ENCODE results near the gene OPCML. TPM values are rescaled to one million over a fixed set of nuclear protein-coding genes. Genes with fewer than 3 reads are reported as not detected.

OPCML gene
- total RNA-seq, 1 donor from 2014 or later: not detected

DNA sequence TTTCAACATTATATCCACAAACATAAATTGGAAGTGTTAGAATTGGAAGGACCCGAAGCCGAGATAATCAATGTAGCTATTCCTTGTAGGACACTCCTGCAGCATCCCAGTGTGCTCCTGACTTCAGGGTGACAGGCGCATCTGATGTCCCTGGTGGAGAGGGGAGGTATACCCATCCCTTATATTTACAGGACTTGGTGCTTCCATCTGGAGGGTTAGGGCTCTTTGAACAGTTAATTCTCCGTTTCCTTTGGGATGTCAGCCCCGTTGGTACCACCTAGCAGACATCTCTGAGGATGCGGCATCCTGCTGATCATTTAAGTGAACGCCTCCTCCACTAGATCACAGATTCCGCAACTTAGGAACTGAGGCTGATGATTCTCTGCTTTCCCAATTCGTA, 451.3 kb downstream of the OPCML start:
- Histone ChIP-seq H3K4me1 (no peaks in the 10 kb centered on the region), H3K27ac (no peak overlapping the region), H3K27me3 (no peaks in the 10 kb centered on the region), H3K4me3 (no peak overlapping the region), H3K36me3 (no peaks in the 10 kb centered on the region), H3K9me3 (no peaks in the 10 kb centered on the region)
- TF ChIP-seq, protein P1, sequence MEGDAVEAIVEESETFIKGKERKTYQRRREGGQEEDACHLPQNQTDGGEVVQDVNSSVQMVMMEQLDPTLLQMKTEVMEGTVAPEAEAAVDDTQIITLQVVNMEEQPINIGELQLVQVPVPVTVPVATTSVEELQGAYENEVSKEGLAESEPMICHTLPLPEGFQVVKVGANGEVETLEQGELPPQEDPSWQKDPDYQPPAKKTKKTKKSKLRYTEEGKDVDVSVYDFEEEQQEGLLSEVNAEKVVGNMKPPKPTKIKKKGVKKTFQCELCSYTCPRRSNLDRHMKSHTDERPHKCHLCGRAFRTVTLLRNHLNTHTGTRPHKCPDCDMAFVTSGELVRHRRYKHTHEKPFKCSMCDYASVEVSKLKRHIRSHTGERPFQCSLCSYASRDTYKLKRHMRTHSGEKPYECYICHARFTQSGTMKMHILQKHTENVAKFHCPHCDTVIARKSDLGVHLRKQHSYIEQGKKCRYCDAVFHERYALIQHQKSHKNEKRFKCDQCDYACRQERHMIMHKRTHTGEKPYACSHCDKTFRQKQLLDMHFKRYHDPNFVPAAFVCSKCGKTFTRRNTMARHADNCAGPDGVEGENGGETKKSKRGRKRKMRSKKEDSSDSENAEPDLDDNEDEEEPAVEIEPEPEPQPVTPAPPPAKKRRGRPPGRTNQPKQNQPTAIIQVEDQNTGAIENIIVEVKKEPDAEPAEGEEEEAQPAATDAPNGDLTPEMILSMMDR (IDR thresholded peaks at IDR 0.05): no peak
- intact Hi-C loops (cut with DNase I): no loop called here
- no peak for DNase-seq (ENCODE audit: low spot score in 2 of 2)

DNA sequence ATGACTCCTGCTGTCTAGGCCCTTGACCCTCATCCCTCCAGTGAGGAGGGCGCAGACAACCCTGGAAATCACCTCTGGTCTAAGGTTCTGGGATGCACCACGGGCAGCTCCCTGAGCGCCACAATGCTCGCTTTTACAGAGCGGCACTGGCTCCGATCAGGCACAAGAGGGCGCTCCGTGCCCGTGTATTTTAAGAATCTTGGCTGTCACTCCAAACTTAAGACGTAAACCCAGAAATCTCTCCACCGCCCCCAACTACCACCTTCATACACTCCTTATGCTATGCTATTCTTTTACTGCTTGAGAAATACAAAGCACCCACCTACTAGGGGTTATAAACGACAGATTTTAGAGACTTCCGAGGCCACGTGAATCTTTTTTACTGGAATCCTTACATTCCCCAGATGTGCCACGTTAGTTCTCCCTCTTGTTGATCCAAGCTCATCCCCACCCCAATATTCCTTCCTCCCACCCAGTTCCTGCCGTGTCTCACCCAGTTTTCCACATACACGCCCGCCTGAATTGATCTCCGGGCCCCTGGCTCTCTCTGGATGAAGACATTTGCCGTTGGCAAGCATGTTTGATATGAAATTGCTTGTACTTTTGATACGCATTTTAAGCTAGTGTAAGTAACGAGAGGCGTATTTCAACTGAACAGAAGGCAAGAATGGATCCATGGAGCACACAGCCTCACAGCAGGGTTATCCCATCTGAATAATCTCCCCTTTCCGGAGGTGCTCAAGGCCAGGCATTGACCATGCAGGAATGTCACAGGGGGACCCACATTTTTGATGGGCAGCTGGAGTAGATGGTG, 453.5 kb downstream of the OPCML start:
- H3K36me3 ChIP-seq: no peaks in the 10 kb centered on the region
- no peaks in the 10 kb centered on the region for H3K27me3 ChIP-seq
- no peak overlapping the region for H3K4me3 ChIP-seq
- DNase-seq (ENCODE audit: low spot score in 2 of 2): no peak
- H3K27ac ChIP-seq: no peak overlapping the region
- H3K9me3 ChIP-seq: no peaks in the 10 kb centered on the region
- H3K4me1 ChIP-seq: no peaks in the 10 kb centered on the region
- TF ChIP-seq, protein P1 (IDR thresholded peaks at IDR 0.05): peak; percentile 20 to 66 (median 44)
- intact Hi-C loops (cut with DNase I): loop anchor here (5.0 kb wide), 1 partner anchor 759 kb away; no protein-coding TSS in a partner anchor

DNA sequence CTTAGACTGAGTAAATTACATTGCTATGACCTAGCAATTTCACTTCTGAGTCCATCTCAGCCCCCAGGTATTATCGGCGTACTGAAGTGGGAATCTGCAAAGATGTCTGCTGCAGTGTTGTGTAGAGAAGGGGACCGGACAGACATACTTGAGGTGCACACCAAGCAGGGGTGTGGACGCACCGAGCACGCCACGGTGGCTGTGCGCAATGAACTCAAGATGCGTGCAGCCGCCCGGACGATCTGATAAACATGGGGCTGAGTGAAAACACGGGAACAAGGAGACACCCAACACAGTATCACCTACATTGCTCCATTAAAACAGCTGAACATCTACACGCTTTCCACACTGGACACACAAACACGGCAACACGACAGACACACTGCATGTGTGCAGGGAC, 454.3 kb downstream of the OPCML start:
- DNase-seq (ENCODE audit: low spot score in 2 of 2): no peak
- Histone ChIP-seq H3K27me3 (no peaks in the 10 kb centered on the region), H3K9me3 (no peaks in the 10 kb centered on the region), H3K4me3 (no peak overlapping the region), H3K36me3 (no peaks in the 10 kb centered on the region), H3K4me1 (no peaks in the 10 kb centered on the region), H3K27ac (no peak overlapping the region)
- intact Hi-C loops (cut with DNase I): loop anchor here (5.0 kb wide), 1 partner anchor 759 kb away; no protein-coding TSS in a partner anchor
- TF ChIP-seq, protein P1 (IDR thresholded peaks at IDR 0.05): no peak

DNA sequence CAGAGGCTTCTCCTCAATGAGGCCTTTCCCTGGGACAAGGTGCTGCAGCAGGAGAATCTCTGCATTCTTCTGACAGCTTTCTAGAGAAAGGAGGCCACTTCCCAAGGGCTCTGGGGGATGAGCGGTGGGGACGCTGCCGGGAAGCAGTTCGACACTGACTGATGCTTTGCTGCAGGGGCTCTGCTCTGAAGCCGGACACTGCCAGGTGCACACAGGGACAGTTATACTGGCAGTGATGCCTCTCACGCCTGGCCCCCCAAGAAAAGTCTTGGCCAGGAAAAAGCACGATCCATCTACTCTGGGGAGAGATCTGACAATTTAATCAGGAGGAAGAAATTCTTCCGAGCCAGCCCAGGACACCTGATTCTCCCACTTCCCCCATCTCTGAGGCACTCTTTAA, 456.9 kb downstream of the OPCML start:
- no peaks in the 10 kb centered on the region for H3K27me3 ChIP-seq

DNA sequence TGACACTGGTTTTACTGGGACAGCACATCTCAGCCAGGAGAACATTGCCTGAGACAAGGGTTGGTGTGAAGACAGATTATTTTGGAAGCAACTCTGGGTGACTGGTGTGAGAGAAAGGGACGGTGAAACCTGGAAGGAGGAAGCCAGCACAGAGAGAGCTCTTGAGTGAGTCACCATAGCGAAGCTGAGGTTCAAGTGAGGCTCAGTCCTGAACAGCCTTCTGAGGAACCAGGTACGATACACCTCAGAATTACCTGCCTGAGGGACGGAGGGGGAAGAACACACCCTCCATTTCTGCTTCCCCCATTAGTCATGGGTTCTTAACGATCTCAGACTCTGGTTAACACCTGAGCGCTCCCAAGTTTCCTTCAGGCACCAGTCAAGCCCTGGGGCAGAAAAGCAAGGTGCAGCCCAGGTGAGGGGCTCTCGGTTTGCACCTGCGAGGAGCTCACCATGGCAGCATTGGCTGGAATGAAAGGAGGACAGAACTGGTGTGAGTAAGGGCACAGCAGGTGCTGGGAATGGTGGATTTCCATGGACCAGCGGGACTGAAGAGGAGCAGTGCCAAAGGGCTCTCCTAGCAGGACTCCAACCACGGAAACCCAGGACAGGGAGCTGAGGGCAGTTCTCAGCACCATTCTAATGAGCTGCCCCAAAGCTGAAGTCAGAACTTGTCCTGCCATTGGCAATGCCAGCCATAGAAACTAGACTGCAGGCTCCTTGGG, 459.3 kb downstream of the OPCML start:
- Histone ChIP-seq H3K27me3 (no peaks in the 10 kb centered on the region), H3K4me3 (no peak overlapping the region), H3K36me3 (no peaks in the 10 kb centered on the region), H3K4me1 (no peaks in the 10 kb centered on the region), H3K27ac (no peak overlapping the region), H3K9me3 (no peaks in the 10 kb centered on the region)
- no peak for DNase-seq (ENCODE audit: low spot score in 2 of 2)
- TF ChIP-seq, protein P1 (IDR thresholded peaks at IDR 0.05): no peak
- intact Hi-C loops (cut with DNase I): no loop called here

More for the DNA sequence above, 456.9 kb downstream of the OPCML start:
- H3K4me3 ChIP-seq: no peak overlapping the region
- TF ChIP-seq, protein P1 (IDR thresholded peaks at IDR 0.05): no peak
- no peak for DNase-seq (ENCODE audit: low spot score in 2 of 2)
- no peaks in the 10 kb centered on the region for H3K9me3 ChIP-seq
- no peaks in the 10 kb centered on the region for H3K36me3 ChIP-seq
- no peak overlapping the region for H3K27ac ChIP-seq
- no peaks in the 10 kb centered on the region for H3K4me1 ChIP-seq
- intact Hi-C loops (cut with DNase I): loop anchor here (5.0 kb wide), 1 partner anchor 762 kb away; no protein-coding TSS in a partner anchor
